ENCODE results near the gene EIF4EBP3.
"Not testable (repeated sequence)": the region's sequence is repeated elsewhere in the genome, so short reads cannot be mapped to it uniquely, and the experiment has no call there.

EIF4EBP3 gene

GRCh38 chr5:140557965-140558364 lies 10.5 kb downstream of the EIF4EBP3 start:
- no peak for DNase-seq

- no peak for DNase-seq
Measured at GRCh38 chr5:140558542-140558941, 11.1 kb downstream of the EIF4EBP3 start.

GRCh38 chr5:140560227-140560626 lies 12.8 kb downstream of the EIF4EBP3 start:
- no peak for DNase-seq

- no peak for DNase-seq
Measured at GRCh38 chr5:140561753-140562523, 14.5 kb downstream of the EIF4EBP3 start.

- DNase-seq, result no peak
Measured at GRCh38 chr5:140563596-140563995, 16.1 kb downstream of the EIF4EBP3 start.

- peak; percentile 94 for DNase-seq
Measured at GRCh38 chr5:140564196-140565023, 16.9 kb downstream of the EIF4EBP3 start, which contains the start of the genes APBB3 and SLC35A4. TSS of gene APBB3 (minus strand) at chr5:140564598. CDS start at chr5:140564245, 353 bp downstream. TSS of gene SLC35A4 (plus strand) at chr5:140564828. CDS start at chr5:140567170, 2,342 bp downstream.

GRCh38 chr5:140565024-140565779 lies 17.7 kb downstream of the EIF4EBP3 start:
- no peak for DNase-seq

- DNase-seq, result no peak
Measured at GRCh38 chr5:140565780-140566095, 18.3 kb downstream of the EIF4EBP3 start.

GRCh38 chr5:140566665-140567064 lies 19.2 kb downstream of the EIF4EBP3 start:
- no peak for DNase-seq

GRCh38 chr5:140567136-140567818 lies 19.8 kb downstream of the EIF4EBP3 start:
- no peak for DNase-seq

- DNase-seq, result no peak
Measured at GRCh38 chr5:140567871-140568270, 20.4 kb downstream of the EIF4EBP3 start.

GRCh38 chr5:140568443-140569063 lies 21.1 kb downstream of the EIF4EBP3 start:
- DNase-seq, result no peak

GRCh38 chr5:140569197-140569596 lies 21.7 kb downstream of the EIF4EBP3 start:
- DNase-seq, result no peak

GRCh38 chr5:140570058-140570457 lies 22.6 kb downstream of the EIF4EBP3 start:
- DNase-seq, result no peak

- no peak for DNase-seq
Measured at GRCh38 chr5:140570488-140570887, 23.0 kb downstream of the EIF4EBP3 start.

GRCh38 chr5:140571105-140571504 lies 23.6 kb downstream of the EIF4EBP3 start:
- DNase-seq, result no peak

- DNase-seq, result no peak
Measured at GRCh38 chr5:140573683-140574082, 26.2 kb downstream of the EIF4EBP3 start.

GRCh38 chr5:140574165-140574564 lies 26.7 kb downstream of the EIF4EBP3 start:
- DNase-seq, result no peak

GRCh38 chr5:140575309-140575708 lies 27.8 kb downstream of the EIF4EBP3 start:
- DNase-seq, result no peak

GRCh38 chr5:140576776-140577201 lies 29.3 kb downstream of the EIF4EBP3 start:
- no peak for DNase-seq

- not testable (repeated sequence) for DNase-seq
Measured at GRCh38 chr5:140579188-140579747, 31.8 kb downstream of the EIF4EBP3 start.

GRCh38 chr5:140587495-140587894 lies 40.0 kb downstream of the EIF4EBP3 start:
- no peak for DNase-seq
